ENCODE results near the gene VPS8.

VPS8 gene

DNA sequence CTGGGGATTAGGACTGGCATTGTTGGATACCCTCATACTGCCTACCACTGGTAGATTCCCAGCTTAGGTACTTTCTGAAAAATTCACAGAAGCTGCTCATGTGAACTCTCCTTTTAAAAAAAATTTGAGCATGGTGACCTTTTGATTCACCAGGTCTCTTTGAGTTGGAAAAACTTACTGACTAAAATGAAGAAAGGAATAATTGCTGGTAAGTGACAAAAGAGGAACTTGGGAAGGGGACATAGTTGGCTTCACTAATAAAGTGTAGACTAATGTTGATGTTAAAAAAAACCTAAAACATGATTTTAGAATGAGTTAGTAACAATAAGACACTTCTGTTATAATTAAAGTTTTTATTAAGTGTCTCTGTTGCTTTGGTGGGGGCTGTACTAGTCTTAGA lies 8.6 kb downstream of the VPS8 start:
- no peak for TF ChIP-seq CREB1 (IDR thresholded peaks at IDR 0.05; ENCODE audit: low read depth)
- TF ChIP-seq CEBPB (IDR thresholded peaks at IDR 0.05), result no peak
- no peak for TF ChIP-seq FOXM1 (IDR thresholded peaks at IDR 0.05; ENCODE audit: borderline replicate concordance, low read depth)
- TF ChIP-seq RAD21 (IDR thresholded peaks at IDR 0.05; ENCODE audit: low read depth), result no peak
- TF ChIP-seq, protein P1, sequence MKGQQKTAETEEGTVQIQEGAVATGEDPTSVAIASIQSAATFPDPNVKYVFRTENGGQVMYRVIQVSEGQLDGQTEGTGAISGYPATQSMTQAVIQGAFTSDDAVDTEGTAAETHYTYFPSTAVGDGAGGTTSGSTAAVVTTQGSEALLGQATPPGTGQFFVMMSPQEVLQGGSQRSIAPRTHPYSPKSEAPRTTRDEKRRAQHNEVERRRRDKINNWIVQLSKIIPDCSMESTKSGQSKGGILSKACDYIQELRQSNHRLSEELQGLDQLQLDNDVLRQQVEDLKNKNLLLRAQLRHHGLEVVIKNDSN (IDR thresholded peaks at IDR 0.05), result no peak
- TF ChIP-seq EGR1 (IDR thresholded peaks at IDR 0.05), result no peak
- no peak for TF ChIP-seq TEAD4 (IDR thresholded peaks at IDR 0.05)
- TF ChIP-seq TAF1 (IDR thresholded peaks at IDR 0.05; ENCODE audit: low read depth), result no peak

DNA sequence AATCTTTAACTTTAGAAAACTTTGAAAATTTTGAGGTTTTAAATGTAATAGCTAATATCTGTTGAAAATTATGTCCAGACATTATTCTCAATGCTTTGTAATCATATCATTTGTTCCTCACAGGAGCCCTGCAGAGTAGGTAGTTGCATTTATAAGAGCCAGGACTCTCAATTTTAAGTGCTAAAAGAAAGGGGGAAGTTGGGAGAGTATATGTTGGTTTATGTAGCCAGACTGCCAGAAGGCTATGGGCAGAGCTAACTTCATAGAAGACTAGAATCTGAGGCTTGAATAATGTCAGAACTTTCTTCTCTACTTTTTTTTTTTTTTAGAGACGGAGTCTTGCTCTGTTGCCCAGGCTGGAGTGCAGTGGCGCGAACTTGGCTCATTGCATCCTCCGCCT lies 9.1 kb downstream of the VPS8 start:
- no peak for TF ChIP-seq RAD21 (IDR thresholded peaks at IDR 0.05; ENCODE audit: low read depth)
- TF ChIP-seq FOXM1 (IDR thresholded peaks at IDR 0.05; ENCODE audit: borderline replicate concordance, low read depth), result no peak
- no peak for TF ChIP-seq CEBPB (IDR thresholded peaks at IDR 0.05)
- TF ChIP-seq TAF1 (IDR thresholded peaks at IDR 0.05; ENCODE audit: low read depth), result no peak
- TF ChIP-seq, protein P2, sequence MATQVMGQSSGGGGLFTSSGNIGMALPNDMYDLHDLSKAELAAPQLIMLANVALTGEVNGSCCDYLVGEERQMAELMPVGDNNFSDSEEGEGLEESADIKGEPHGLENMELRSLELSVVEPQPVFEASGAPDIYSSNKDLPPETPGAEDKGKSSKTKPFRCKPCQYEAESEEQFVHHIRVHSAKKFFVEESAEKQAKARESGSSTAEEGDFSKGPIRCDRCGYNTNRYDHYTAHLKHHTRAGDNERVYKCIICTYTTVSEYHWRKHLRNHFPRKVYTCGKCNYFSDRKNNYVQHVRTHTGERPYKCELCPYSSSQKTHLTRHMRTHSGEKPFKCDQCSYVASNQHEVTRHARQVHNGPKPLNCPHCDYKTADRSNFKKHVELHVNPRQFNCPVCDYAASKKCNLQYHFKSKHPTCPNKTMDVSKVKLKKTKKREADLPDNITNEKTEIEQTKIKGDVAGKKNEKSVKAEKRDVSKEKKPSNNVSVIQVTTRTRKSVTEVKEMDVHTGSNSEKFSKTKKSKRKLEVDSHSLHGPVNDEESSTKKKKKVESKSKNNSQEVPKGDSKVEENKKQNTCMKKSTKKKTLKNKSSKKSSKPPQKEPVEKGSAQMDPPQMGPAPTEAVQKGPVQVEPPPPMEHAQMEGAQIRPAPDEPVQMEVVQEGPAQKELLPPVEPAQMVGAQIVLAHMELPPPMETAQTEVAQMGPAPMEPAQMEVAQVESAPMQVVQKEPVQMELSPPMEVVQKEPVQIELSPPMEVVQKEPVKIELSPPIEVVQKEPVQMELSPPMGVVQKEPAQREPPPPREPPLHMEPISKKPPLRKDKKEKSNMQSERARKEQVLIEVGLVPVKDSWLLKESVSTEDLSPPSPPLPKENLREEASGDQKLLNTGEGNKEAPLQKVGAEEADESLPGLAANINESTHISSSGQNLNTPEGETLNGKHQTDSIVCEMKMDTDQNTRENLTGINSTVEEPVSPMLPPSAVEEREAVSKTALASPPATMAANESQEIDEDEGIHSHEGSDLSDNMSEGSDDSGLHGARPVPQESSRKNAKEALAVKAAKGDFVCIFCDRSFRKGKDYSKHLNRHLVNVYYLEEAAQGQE (IDR thresholded peaks at IDR 0.05; ENCODE audit: low read depth), result no peak

DNA sequence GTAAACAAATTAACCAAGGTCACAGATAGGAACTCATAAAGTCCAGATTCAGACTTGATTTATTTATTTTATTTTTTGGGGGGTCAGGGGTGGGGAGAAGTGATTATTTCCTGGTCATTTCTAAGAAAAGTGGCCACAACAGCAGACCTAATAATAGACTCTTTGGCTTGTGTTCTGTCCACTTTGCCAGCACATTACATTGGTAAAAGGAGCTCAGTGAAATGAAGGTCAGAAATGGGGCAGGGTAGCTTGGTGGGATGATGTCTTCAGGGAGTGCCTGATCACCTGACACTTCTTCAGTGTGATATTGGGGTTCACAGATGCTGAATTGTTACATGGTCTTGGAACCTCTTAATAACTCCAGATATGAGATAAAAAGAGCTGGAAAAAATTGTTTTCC lies 10.1 kb downstream of the VPS8 start:
- no peak for TF ChIP-seq TCF12 (IDR thresholded peaks at IDR 0.05; ENCODE audit: low read depth)
- no peak for TF ChIP-seq YY1 (IDR thresholded peaks at IDR 0.05; ENCODE audit: low read depth)
- TF ChIP-seq ZBTB7A (IDR thresholded peaks at IDR 0.05; ENCODE audit: low read depth), result no peak
- no peak for TF ChIP-seq FOXM1 (IDR thresholded peaks at IDR 0.05; ENCODE audit: borderline replicate concordance, low read depth)
- no peak for TF ChIP-seq CEBPB (IDR thresholded peaks at IDR 0.05)
- TF ChIP-seq CREB1 (IDR thresholded peaks at IDR 0.05; ENCODE audit: low read depth), result no peak
- TF ChIP-seq NFIC (IDR thresholded peaks at IDR 0.05), result no peak
- TF ChIP-seq, protein P2 (IDR thresholded peaks at IDR 0.05; ENCODE audit: low read depth), result no peak
- no peak for TF ChIP-seq RAD21 (IDR thresholded peaks at IDR 0.05; ENCODE audit: low read depth)
- TF ChIP-seq TEAD4 (IDR thresholded peaks at IDR 0.05), result no peak
- TF ChIP-seq EGR1 (IDR thresholded peaks at IDR 0.05), result no peak
- TF ChIP-seq, protein P3, sequence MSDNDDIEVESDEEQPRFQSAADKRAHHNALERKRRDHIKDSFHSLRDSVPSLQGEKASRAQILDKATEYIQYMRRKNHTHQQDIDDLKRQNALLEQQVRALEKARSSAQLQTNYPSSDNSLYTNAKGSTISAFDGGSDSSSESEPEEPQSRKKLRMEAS (IDR thresholded peaks at IDR 0.05), result no peak
- TF ChIP-seq, protein P1 (IDR thresholded peaks at IDR 0.05), result no peak
- no peak for TF ChIP-seq TAF1 (IDR thresholded peaks at IDR 0.05; ENCODE audit: low read depth)
- no peak for TF ChIP-seq EP300 (IDR thresholded peaks at IDR 0.05; ENCODE audit: borderline replicate concordance)

DNA sequence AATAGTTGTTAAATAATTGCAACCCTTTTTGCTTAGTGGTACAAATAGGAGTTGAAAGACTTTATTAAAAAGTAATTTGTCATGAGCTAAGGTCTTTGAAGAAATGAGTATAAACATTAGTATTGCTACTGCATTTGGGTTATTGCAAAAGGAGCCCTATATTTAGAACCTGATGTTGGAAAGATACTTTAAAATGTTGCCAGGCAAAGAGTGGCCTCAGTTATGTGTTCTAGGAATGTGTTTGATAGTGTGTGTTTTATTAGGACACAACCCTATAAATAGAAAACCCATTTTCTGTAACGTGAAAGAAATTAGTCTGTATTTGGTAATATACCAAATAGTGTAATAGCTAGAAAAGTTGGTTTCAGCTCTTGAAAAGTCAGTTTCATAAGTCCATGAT lies 10.7 kb downstream of the VPS8 start:
- TF ChIP-seq ZBTB7A (IDR thresholded peaks at IDR 0.05; ENCODE audit: low read depth) (no peak), CEBPB (IDR thresholded peaks at IDR 0.05) (no peak), EP300 (IDR thresholded peaks at IDR 0.05; ENCODE audit: borderline replicate concordance) (no peak), RAD21 (IDR thresholded peaks at IDR 0.05; ENCODE audit: low read depth) (no peak), TAF1 (IDR thresholded peaks at IDR 0.05; ENCODE audit: low read depth) (no peak), FOXM1 (IDR thresholded peaks at IDR 0.05; ENCODE audit: borderline replicate concordance, low read depth) (no peak), TCF12 (IDR thresholded peaks at IDR 0.05; ENCODE audit: low read depth) (no peak), CREB1 (IDR thresholded peaks at IDR 0.05; ENCODE audit: low read depth) (no peak)
- TF ChIP-seq, protein P3 (IDR thresholded peaks at IDR 0.05), result no peak

DNA sequence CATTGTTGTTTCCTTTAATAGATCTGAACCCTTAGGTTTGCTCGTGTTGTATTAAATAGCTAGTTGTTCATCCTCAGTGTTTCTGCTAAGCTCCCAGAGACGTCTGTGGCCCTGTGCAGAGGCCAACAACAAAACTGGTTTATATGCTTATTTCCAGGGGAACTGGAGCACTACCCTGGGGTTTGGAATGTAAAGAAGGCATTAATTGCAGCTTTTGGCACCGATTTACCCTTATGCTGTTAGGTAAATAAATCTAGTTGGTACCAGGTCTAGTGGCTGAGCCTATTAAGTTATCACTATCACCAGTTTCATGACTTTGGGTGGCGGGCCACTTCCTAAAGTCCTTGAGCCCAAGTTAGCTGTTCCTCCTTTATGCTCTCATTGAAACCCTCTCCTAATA lies 12.0 kb downstream of the VPS8 start:
- TF ChIP-seq, protein P3 (IDR thresholded peaks at IDR 0.05), result no peak
- TF ChIP-seq EGR1 (IDR thresholded peaks at IDR 0.05) (no peak), TAF1 (IDR thresholded peaks at IDR 0.05; ENCODE audit: low read depth) (no peak), TCF12 (IDR thresholded peaks at IDR 0.05; ENCODE audit: low read depth) (no peak), NFIC (IDR thresholded peaks at IDR 0.05) (no peak), CREB1 (IDR thresholded peaks at IDR 0.05; ENCODE audit: low read depth) (no peak), YY1 (IDR thresholded peaks at IDR 0.05; ENCODE audit: low read depth) (no peak), RAD21 (IDR thresholded peaks at IDR 0.05; ENCODE audit: low read depth) (no peak), CEBPB (IDR thresholded peaks at IDR 0.05) (no peak), TEAD4 (IDR thresholded peaks at IDR 0.05) (no peak)
- TF ChIP-seq, protein P1 (IDR thresholded peaks at IDR 0.05), result no peak
